ENCODE results near the gene GUCY1A2.

GUCY1A2 gene

DNA sequence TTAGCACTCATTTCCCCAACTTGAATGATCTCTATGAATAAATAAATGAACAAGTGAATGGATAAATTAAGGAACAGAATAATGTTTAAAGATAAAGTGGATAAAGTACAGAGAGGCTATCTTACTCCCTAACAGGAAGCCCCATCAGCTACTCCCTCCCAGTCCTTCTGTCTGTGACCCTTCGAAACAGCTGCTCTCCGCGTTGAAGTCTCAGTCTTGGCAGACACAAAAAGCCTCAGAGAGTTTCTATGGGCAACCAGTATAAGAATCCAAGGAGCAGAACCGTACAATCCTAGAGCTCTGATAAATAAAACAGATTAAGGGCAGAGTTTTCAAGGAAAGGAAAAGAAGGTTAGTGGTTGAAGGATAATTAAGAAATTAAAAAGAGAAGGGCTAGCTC is 35.0 kb downstream of the GUCY1A2 start:
- H3K36me3 ChIP-seq (ENCODE audit: control insufficient read depth, insufficient read depth, low read length) = no peaks in the 10 kb centered on the region

DNA sequence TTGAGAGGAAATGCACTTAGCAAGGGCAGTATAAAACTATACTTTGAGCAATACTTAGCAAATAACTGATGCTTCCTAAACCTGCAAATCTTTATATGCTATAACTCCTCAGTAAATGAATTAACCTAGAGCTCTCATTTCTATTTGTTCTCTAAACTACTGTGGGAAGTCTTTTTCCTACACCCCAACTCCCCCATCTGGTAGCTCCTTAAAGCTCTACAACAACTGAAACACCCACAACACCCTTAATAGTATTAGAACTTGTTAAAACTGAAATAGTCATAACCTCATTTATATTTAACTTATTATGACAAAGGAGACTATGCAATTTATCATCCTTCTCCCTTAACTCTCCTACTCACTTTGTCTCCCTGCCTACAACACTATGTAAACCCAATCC is 43.4 kb downstream of the GUCY1A2 start:
- Histone ChIP-seq H3K4me3 (ENCODE audit: low read length) (no peak overlapping the region), H3K27ac (ENCODE audit: low read length) (no peak overlapping the region), H3K4me1 (ENCODE audit: control insufficient read depth, insufficient read depth, low read length) (no peaks in the 10 kb centered on the region; the same call in 1 of the 2 replicates), H3K27me3 (ENCODE audit: control insufficient read depth, insufficient read depth, low read length) (no peaks in the 10 kb centered on the region), H3K9me3 (ENCODE audit: control insufficient read depth, insufficient read depth, low read length) (no peaks in the 10 kb centered on the region), H3K36me3 (ENCODE audit: control insufficient read depth, insufficient read depth, low read length) (no peaks in the 10 kb centered on the region)
- no peak for DNase-seq (ENCODE audit: low read depth, low spot score)

More for the DNA sequence above, 35.0 kb downstream of the GUCY1A2 start:
- no peak for DNase-seq (ENCODE audit: low read depth, low spot score)
- H3K27me3 ChIP-seq (ENCODE audit: control insufficient read depth, insufficient read depth, low read length) = no peaks in the 10 kb centered on the region
- H3K27ac ChIP-seq (ENCODE audit: low read length) = no peak overlapping the region
- H3K4me1 ChIP-seq (ENCODE audit: control insufficient read depth, insufficient read depth, low read length) = no peaks in the 10 kb centered on the region
- no peak overlapping the region for H3K4me3 ChIP-seq (ENCODE audit: low read length)
- WGBS (ENCODE audit: insufficient coverage, insufficient read length) = no CpG with 5 or more reads among the region's 4 CpGs
- no peaks in the 10 kb centered on the region for H3K9me3 ChIP-seq (ENCODE audit: control insufficient read depth, insufficient read depth, low read length)

DNA sequence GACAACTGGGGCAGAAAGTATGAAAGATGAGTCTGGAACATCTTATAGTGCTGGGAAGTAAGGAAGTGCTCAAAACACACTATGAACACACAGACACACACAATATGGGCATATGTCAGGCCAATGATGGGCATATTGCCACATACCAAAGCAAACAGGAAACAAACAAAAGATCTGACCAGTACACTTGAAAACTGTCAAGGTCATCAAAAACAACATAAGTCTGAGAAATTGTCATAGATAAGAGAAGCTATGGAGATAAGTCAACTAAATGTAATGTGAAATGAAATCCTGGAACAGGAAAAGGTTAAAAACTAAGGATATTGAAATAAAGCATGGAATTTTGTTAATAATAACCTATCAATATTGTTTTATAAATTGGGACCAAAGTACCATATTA is 46.4 kb downstream of the GUCY1A2 start:
- no peaks in the 10 kb centered on the region for H3K36me3 ChIP-seq (ENCODE audit: control insufficient read depth, insufficient read depth, low read length)
- H3K4me3 ChIP-seq (ENCODE audit: low read length) = no peak overlapping the region
- no peak overlapping the region for H3K27ac ChIP-seq (ENCODE audit: low read length)
- no peaks in the 10 kb centered on the region; the same call in 1 of the 2 replicates for H3K4me1 ChIP-seq (ENCODE audit: control insufficient read depth, insufficient read depth, low read length)
- no peak for DNase-seq (ENCODE audit: low read depth, low spot score)
- H3K9me3 ChIP-seq (ENCODE audit: control insufficient read depth, insufficient read depth, low read length) = no peaks in the 10 kb centered on the region
- H3K27me3 ChIP-seq (ENCODE audit: control insufficient read depth, insufficient read depth, low read length) = no peaks in the 10 kb centered on the region

DNA sequence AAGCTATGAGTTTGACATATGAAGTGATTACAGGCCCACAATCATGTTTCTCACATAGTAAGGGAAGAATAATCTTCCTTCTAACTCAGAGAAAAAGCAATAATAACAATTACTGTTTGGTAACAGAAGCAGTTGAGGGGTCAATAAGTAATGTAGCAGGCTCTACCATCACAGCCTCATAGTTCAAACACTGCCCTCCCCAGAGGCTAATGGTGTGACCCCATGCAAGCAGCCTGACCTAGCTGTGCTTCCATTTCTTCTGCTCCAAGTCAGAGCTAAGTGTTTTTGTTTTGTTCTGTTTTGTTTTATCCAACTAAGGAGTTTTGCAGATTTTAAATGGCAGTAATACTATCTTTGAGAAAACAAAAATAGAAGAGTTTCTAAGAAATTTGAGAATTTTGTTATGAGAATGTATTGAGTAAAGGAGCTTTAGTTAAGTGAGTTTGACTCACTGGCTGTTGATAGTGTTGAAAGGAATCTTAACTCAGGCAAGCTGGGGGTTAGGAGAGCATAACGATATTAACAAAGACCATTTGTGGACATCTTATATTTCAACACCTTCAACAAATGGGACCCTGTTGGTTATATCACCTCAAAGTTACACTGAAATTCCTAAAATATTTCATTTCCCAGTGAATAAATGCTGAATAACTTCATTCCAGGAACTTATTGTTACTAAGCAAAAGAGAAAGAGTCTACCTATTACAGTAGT is 48.5 kb downstream of the GUCY1A2 start:
- Histone ChIP-seq H3K4me3 (ENCODE audit: low read length) (no peak overlapping the region), H3K9me3 (ENCODE audit: control insufficient read depth, insufficient read depth, low read length) (no peaks in the 10 kb centered on the region), H3K27me3 (ENCODE audit: control insufficient read depth, insufficient read depth, low read length) (no peaks in the 10 kb centered on the region), H3K36me3 (ENCODE audit: control insufficient read depth, insufficient read depth, low read length) (no peaks in the 10 kb centered on the region), H3K4me1 (ENCODE audit: control insufficient read depth, insufficient read depth, low read length) (no peaks in the 10 kb centered on the region; the same call in 1 of the 2 replicates), H3K27ac (ENCODE audit: low read length) (no peak overlapping the region)
- WGBS (ENCODE audit: insufficient coverage, insufficient read length) = no CpG with 5 or more reads among the region's 1 CpG
- DNase-seq (ENCODE audit: low read depth, low spot score) = no peak

DNA sequence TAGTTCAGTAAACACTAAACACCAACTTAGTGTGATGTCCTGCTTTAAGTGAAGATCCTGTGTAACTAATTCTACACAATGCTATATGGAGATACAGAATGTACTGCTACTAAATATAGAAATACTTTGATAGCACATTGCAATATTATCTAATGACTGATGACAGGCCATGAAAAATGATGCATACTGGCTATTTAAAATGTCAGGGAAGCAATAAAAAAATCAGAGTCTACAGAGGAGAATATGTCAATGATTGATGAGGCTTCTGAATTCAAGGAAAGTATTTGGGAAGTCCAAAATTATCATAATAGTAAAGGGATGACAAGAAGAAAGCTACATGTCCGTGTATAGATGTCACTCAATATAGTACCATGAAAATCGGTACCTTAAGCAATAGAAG is 55.3 kb downstream of the GUCY1A2 start:
- Histone ChIP-seq H3K4me3 (ENCODE audit: low read length) (no peak overlapping the region), H3K9me3 (ENCODE audit: control insufficient read depth, insufficient read depth, low read length) (no peaks in the 10 kb centered on the region), H3K36me3 (ENCODE audit: control insufficient read depth, insufficient read depth, low read length) (no peaks in the 10 kb centered on the region), H3K27ac (ENCODE audit: low read length) (no peak overlapping the region), H3K27me3 (ENCODE audit: control insufficient read depth, insufficient read depth, low read length) (no peaks in the 10 kb centered on the region), H3K4me1 (ENCODE audit: control insufficient read depth, insufficient read depth, low read length) (peaks cover 5% of the 10 kb centered on the region; the same call in 1 of the 2 replicates)
- DNase-seq (ENCODE audit: low read depth, low spot score) = no peak
- WGBS (ENCODE audit: insufficient coverage, insufficient read length) = no CpG with 5 or more reads among the region's 2 CpGs

DNA sequence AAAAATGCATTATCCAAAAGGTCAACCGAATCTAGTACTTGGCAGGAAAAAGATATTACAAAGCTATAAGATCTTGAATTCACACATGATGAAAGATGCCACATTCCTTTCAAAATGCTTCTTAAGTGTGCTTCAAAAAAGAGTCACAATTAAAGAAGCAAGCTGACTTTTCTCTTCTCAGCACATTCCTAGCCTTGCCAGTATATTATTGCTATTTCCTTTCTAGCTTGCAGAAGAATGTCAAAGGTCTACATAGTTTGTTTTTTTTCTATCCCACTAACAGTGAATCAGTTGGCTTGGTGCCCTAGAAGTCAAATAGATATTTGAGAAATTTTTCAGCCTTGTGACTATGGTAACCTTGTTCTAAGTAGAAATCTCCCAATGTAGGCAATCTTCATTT is 56.8 kb downstream of the GUCY1A2 start:
- H3K4me3 ChIP-seq (ENCODE audit: low read length) = no peak overlapping the region
- no peaks in the 10 kb centered on the region for H3K36me3 ChIP-seq (ENCODE audit: control insufficient read depth, insufficient read depth, low read length)
- H3K4me1 ChIP-seq (ENCODE audit: control insufficient read depth, insufficient read depth, low read length) = peaks cover 7% of the 10 kb centered on the region; the same call in 1 of the 2 replicates
- no CpG with 5 or more reads among the region's 1 CpG for WGBS (ENCODE audit: insufficient coverage, insufficient read length)
- no peak overlapping the region for H3K27ac ChIP-seq (ENCODE audit: low read length)
- DNase-seq (ENCODE audit: low read depth, low spot score) = no peak
- no peaks in the 10 kb centered on the region for H3K9me3 ChIP-seq (ENCODE audit: control insufficient read depth, insufficient read depth, low read length)
- no peaks in the 10 kb centered on the region for H3K27me3 ChIP-seq (ENCODE audit: control insufficient read depth, insufficient read depth, low read length)

DNA sequence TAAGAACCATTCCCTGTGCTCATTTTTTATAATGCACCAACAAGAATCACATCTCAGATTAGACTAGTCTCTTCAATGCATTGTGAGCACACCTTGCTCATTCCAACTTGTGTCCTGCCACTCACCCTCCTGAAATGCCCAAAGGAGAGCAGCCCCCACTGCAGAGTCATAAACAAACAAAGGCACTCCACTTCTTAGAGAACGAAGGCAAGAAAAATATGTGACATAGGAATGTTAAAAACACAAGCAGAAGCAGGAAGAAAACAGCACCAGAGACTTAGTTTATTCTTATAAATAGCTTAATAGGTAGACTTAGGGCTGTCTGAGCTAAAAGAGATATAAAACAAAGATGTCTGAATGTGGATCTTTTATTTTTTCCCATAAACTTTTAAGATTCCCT is 57.2 kb downstream of the GUCY1A2 start:
- DNase-seq (ENCODE audit: low read depth, low spot score) = no peak
- whole genome bisulfite sequencing (ENCODE audit: insufficient coverage, insufficient read length) = no CpG with 5 or more reads among the region's 1 CpG
- H3K9me3 ChIP-seq (ENCODE audit: control insufficient read depth, insufficient read depth, low read length) = no peaks in the 10 kb centered on the region
- no peaks in the 10 kb centered on the region for H3K27me3 ChIP-seq (ENCODE audit: control insufficient read depth, insufficient read depth, low read length)
- H3K4me3 ChIP-seq (ENCODE audit: low read length) = no peak overlapping the region
- peaks cover 8% of the 10 kb centered on the region; the same call in 1 of the 2 replicates for H3K4me1 ChIP-seq (ENCODE audit: control insufficient read depth, insufficient read depth, low read length)
- no peak overlapping the region for H3K27ac ChIP-seq (ENCODE audit: low read length)
- H3K36me3 ChIP-seq (ENCODE audit: control insufficient read depth, insufficient read depth, low read length) = no peaks in the 10 kb centered on the region

DNA sequence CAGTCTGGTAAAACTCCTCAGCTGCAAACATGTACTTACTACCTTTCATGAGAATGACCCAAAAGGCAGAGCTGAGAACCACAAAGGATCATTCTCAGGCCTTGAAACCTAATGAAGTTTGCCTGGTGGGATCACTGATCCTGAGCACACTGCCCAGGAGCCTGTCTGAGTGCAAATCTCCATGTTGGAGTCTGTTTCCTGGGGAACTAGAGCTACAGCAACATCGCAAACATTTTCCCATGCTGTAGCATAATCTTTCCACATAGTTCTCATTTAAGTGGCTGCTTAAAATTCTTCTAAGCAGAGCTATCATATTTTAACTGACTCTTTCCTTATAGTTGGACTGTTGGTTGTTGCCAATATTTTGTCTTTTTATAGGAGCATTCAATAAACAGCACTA is 58.5 kb downstream of the GUCY1A2 start:
- no peak for DNase-seq (ENCODE audit: low read depth, low spot score)
- Histone ChIP-seq H3K4me1 (ENCODE audit: control insufficient read depth, insufficient read depth, low read length) (peaks cover 8% of the 10 kb centered on the region; the same call in 1 of the 2 replicates), H3K27ac (ENCODE audit: low read length) (no peak overlapping the region), H3K9me3 (ENCODE audit: control insufficient read depth, insufficient read depth, low read length) (no peaks in the 10 kb centered on the region), H3K27me3 (ENCODE audit: control insufficient read depth, insufficient read depth, low read length) (no peaks in the 10 kb centered on the region), H3K4me3 (ENCODE audit: low read length) (no peak overlapping the region), H3K36me3 (ENCODE audit: control insufficient read depth, insufficient read depth, low read length) (no peaks in the 10 kb centered on the region)
- no CpG with 5 or more reads among the region's 1 CpG for WGBS (ENCODE audit: insufficient coverage, insufficient read length)

DNA sequence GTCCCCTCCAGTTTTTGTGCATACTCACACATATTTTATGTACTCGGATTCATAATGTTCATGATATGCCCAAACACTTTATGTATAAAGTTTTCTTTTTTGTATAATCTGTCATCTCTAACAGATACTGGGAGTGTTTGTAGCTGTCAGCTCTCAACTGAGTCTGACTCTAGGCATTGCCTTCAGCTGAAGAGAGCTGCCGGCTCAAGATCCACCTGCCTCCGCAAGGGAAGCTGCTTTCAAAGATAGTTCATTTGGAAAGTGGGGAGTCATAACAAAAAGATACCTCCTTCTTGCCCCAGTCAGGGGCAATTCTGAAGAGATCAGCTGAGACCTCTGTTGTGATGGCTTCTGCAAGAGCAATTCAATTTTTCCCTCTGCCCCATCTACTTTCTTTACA is 58.9 kb downstream of the GUCY1A2 start:
- Histone ChIP-seq H3K27ac (ENCODE audit: low read length) (no peak overlapping the region), H3K4me3 (ENCODE audit: low read length) (no peak overlapping the region), H3K27me3 (ENCODE audit: control insufficient read depth, insufficient read depth, low read length) (no peaks in the 10 kb centered on the region), H3K9me3 (ENCODE audit: control insufficient read depth, insufficient read depth, low read length) (no peaks in the 10 kb centered on the region), H3K36me3 (ENCODE audit: control insufficient read depth, insufficient read depth, low read length) (no peaks in the 10 kb centered on the region), H3K4me1 (ENCODE audit: control insufficient read depth, insufficient read depth, low read length) (peaks cover 8% of the 10 kb centered on the region; the same call in 1 of the 2 replicates)
- no peak for DNase-seq (ENCODE audit: low read depth, low spot score)
- WGBS (ENCODE audit: insufficient coverage, insufficient read length) = no CpG with 5 or more reads among the region's 3 CpGs

DNA sequence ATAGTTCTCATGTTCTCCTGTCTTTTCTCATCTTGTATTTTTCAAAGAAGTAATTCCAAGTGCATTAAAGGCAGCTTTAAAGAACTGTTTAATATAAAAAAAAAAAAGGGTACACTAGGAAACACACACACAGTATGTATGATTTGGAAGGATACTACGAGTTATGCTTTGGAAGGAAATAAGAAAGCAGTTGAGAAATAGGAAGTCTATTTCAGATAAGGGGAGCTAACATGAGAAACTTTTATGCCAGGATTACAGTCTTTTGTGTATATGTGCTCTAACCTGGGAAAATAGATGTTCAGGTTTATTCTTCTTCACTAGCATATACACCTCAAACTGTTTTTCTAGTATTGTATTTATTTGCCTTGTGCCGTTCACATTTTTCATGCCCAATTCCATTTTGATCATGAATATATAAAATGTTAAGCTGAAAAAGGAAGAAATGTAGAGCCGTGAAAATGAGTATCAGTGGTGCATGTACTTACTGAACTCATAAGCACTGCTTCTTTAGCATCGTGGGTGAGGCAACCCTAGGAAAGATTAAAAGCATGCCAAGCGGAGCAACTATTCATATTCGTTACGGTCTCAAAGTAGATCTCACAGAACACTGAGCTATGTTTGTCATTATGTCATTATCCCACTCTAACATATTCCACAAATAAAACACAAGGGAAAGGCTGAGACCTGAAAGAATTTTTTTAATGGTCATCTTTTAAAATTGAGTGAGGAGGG is 59.6 kb downstream of the GUCY1A2 start:
- Histone ChIP-seq H3K27me3 (ENCODE audit: control insufficient read depth, insufficient read depth, low read length) (no peaks in the 10 kb centered on the region), H3K27ac (ENCODE audit: low read length) (no peak overlapping the region), H3K4me3 (ENCODE audit: low read length) (no peak overlapping the region), H3K36me3 (ENCODE audit: control insufficient read depth, insufficient read depth, low read length) (no peaks in the 10 kb centered on the region), H3K4me1 (ENCODE audit: control insufficient read depth, insufficient read depth, low read length) (peaks cover 8% of the 10 kb centered on the region; the same call in 1 of the 2 replicates), H3K9me3 (ENCODE audit: control insufficient read depth, insufficient read depth, low read length) (no peaks in the 10 kb centered on the region)
- no CpG with 5 or more reads among the region's 7 CpGs for WGBS (ENCODE audit: insufficient coverage, insufficient read length)
- DNase-seq (ENCODE audit: low read depth, low spot score) = no peak

Data from iPS DF 6.9 (cell line).